Activated CD8-positive, alpha-beta memory T cell treated with anti-CD3 and anti-CD28 coated beads for 1 hour (primary cell): Measurements from ENCODE around the gene P2RY4.
"Not testable (repeated sequence)": the region's sequence is repeated elsewhere in the genome, so short reads cannot be mapped to it uniquely, and the experiment has no call there.

Experiments used
- DNase-seq, 2 donors: peaks; one replicate each; pipeline ENCODE4 v3.0.0-alpha.2; 2020; ENCODE audit warnings: low read depth in 1 of 2; ENCODE audit errors: extremely low read depth in 1 of 2

The P2RY4 gene

DNA sequence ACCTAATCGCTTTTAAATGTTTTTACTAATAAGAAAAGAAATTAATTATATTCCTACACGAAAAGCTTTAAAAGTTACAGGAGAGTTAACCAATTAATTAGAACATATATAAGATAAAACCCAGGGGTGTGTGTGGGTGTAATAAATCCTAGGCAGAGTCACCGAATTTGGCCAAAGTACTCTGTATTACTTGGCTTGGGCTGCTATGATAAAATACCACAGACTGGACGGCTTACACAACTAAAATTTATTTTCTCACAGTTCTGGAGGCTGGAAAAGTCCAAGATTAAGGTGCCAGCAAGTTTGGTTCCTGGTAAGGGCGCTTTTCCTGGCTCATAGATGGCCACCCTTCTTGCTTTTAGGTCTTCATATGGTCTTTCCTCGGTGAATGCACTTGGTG, 15.1 kb downstream of the P2RY4 start:
- no peak for DNase-seq

DNA sequence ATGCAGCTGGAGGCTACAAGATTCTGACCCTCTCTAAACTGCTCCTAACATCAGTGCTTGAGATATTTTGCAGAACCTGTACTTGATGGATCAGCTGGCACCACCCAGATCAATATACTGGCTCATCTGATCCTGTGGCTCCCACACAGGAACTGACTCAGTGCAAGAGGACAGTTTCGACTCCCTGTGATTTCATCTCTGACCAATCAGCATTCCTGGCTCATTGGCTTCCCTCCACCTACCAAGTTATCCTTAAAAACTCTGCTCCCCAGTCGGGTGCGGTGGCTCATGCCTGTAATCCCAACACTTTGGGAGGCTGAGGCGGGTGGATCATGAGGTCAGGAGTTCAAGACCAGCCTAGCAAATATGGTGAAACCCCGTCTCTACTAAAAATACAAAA, 16.4 kb downstream of the P2RY4 start:
- not testable (repeated sequence) for DNase-seq

DNA sequence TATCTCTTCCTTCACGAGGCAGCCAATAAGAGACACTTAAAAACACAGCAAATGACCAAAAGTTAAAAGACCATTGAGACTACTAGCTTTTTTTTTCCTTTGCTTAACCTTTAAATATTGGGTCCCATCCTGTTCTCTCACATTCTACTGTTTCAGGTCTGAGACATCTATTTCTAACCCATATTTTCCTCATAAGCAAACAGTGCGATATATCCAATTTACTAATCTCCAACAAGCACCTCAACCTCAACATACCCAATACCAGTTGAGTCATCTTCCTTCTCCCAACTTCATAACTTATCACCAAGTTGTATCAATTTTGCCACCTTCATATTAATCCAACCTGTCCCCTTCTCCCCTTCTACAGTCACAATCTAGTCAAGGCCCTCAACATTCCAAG, 18.5 kb downstream of the P2RY4 start:
- DNase-seq, result no peak

DNA sequence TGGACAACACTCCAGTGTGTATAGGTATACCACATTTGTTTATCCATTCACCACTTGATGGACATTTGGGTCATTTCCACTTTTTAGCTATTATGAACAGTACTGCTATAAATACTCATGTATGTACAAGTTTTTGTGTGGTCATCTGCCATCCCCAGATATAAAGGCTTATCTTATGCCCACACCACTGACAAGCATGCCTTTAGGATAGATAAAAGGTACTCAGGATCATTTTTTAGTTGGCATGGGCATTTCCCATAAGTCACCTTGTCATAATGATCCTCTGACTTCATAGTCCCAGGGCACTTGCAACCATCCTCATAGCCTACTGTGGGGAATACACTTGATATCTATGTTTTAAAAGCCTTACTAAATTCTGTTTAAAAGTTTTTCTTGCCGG, 19.3 kb downstream of the P2RY4 start:
- no peak for DNase-seq

DNA sequence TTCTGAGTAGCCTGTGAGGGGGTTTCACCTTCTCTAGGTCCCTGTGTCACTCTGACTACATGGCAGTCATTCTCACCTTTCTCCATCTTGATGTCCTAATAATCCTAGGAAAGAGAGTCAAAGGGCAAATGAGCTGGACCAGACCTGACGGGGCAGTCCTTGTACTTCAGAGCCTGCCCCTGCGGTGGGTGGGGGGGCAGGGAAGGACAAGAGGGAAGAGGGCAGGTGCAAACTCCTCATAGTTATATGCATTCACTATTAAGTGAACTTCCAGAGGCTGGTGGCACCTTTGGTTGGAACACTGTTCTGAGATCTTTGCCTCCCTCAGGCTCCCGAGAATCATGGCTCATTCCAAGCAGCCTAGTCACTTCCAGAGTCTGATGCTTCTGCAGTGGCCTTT, 25.6 kb downstream of the P2RY4 start, which contains the start of gene AWAT1:
AWAT1 (plus strand) TSS at position 301 of the 400 bp plus-strand sequence; CDS start at position 342, 41 bp downstream.
- no peak for DNase-seq

DNA sequence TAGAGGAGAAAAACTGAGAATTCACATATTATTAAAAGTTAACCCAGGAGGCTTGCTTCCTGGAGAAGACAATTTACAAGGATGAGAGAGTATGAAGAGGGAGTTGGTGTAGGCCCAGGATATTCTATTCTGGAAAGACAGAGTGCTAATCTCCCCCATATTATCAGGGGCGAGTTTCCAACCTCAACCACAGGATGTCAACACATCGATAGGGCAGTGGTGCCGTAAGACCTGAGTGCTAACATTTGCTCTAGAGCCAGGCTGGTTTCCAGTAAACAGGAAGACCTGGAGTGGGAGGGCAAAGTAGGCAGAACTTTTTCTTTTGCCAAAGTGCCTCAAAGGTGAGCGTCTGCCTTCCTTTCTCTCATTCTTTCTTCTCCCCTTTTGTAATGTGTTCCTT, 28.3 kb downstream of the P2RY4 start:
- DNase-seq, result no peak

DNA sequence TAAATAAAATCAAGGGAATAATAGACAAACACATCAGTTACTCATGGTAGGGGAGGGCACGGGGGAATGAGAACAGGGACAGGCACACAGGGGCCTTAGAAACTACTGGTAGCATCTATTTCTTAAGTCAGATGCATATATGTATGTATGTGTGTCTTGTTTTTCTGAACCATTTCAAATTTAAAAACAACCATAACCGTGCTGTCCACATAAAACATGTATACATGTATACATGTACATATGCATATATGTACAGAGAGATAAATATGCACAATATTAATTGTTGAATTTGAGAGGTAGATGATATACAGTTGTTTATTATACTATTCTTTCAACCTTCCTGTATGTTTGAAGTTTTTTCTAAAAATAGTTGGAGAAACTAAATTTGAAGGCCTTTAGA, 33.3 kb downstream of the P2RY4 start:
- DNase-seq, result no peak

DNA sequence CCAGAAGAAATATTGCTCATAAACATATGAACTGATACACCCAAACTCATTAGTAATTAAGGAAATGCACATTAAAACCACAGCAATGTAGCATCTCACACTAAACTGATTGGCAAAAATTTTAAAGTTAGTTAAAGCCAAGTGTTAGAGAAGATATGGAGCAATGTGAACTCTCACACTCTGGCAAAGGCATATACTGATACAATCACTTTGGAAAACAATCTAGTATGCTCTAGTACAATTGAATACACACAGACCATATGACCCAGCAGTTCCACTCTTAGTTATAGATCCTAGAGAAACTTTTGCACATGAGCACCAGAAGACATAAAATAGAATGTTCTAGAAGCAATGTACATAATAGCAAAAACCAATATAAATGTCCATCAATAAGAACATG, 34.0 kb downstream of the P2RY4 start:
- DNase-seq, result no peak

DNA sequence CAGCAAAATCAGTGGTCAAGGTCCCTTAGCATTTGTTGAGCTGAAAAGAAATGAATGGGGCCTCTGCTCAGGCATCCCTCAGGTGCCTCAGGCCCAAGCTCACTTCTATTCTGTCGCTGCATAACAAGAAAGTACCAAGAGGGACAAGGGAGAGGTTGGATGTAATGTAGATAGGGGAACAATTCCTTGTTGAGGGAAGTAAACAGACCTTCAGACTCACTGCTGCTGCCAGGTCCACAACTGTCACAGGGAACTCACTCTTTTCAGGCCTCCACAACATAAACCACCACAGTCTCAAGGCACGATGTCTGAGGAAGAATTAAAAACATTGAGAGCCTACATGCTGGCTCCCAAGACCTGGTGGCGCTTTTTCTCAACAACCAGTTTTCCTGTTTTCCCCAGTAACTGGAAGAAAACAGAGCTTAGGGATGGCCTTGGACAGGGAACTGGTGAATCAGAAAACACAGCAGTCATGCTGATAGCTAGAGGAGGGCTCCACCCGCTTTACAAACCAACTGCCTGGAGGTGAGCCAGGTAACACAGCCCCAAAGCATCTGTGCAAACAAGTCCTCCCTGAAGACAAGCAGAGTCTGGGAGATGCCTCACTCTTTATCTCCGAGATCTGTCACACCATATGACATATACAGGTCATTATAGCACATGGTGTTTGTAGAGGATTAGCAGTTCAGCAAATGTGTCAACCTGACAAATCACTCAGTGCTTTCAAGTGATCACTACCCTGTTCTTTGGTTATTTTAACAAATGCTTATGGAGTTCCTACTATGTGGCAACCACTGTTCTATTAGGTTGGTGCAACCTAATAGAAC, 39.9 kb downstream of the P2RY4 start:
- DNase-seq, result no peak

DNA sequence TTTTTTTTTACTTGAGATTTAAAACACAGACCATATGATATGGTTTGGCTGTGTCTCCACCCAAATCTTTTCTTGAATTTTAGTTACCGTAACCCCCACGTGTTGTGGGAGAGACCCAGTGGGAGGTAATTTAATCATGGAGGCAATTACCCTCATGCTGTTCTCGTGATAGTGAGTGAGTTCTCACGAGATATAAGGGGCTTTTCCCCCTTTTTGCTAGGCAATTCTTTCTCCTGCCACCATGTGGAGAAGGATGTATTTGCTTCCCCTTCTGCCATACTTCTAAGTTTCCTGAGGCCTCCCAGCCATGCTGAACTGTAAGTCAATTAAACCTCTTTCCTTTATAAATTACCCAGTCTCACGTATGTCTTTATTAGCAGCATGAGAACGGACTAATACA, 50.4 kb downstream of the P2RY4 start:
- not testable (repeated sequence) for DNase-seq

DNA sequence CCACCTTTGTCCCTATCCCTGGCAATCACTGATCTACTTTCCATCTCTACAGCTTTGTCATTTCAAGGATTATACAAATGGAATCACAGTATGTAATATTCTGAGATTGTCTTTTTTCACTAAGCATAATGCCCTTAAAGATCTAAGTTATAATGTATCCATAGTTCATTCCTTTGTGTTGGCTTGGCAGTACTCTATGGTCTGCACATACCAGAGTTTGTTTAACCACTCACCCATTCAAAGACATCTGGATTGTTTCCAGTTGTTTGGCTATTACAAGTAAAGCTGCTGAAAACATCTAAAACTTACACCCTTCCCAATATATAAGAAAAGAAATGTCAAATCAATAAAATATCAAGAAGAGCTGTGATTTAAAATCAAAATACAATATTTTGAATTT, 51.5 kb downstream of the P2RY4 start:
- DNase-seq, result no peak
